GM12878 (cell line): ENCODE results near the gene GMDS.

ENCODE experiments used
- CHD2 ChIP-seq: IDR thresholded peaks from 2 replicates; pipeline ENCODE4 v1.6.1; 2011; ENCODE audit warnings: low read depth, low read length, improper control_type of control experiment, borderline replicate concordance
- MAX ChIP-seq: IDR thresholded peaks from 2 replicates; pipeline ENCODE4 v1.6.1; 2012; ENCODE audit warnings: low read depth, low read length, improper control_type of control experiment

GRCh38 chr6:1587977-1588376, 657.4 kb downstream of the GMDS start:
- no peak for TF ChIP-seq CHD2
- no peak for TF ChIP-seq MAX
